Fibroblast of villous mesenchyme (primary cell): Measurements from ENCODE around the gene SH3RF3. TPM values are rescaled to one million over a fixed set of nuclear protein-coding genes. Genes with fewer than 3 reads are reported as not detected.
A peak's percentile ranks its signal among the peaks of the same experiment; 100 is the strongest.

Experiments used
- DNase-seq: peaks from one replicate; pipeline ENCODE4 v3.0.0-alpha.2; 2010; ENCODE audit warnings: low read depth
- H3K4me3 ChIP-seq: 2 replicates; pipeline ENCODE4 v1.5.1; 2011; ENCODE audit warnings: low read depth, mild to moderate bottlenecking, low read length
- total RNA-seq: library from RNA; depleted of rRNA; stranded (reverse); fragments of >200 nt; gene quantifications from 2 replicates; pipeline ENCODE4 v1.2.3, GENCODE V29; 2012
- TF ChIP-seq, protein P1 (sequence below): IDR thresholded peaks from 2 replicates; pipeline ENCODE4 v1.5.1; 2012; ENCODE audit warnings: low read depth, mild to moderate bottlenecking, low read length; ENCODE audit not compliant: insufficient read depth

The SH3RF3 gene
- total RNA-seq, 1 donor = 13.4 TPM

GRCh38 chr2:109322111-109322510, 193.1 kb downstream of the SH3RF3 start:
- TF ChIP-seq, protein P1, sequence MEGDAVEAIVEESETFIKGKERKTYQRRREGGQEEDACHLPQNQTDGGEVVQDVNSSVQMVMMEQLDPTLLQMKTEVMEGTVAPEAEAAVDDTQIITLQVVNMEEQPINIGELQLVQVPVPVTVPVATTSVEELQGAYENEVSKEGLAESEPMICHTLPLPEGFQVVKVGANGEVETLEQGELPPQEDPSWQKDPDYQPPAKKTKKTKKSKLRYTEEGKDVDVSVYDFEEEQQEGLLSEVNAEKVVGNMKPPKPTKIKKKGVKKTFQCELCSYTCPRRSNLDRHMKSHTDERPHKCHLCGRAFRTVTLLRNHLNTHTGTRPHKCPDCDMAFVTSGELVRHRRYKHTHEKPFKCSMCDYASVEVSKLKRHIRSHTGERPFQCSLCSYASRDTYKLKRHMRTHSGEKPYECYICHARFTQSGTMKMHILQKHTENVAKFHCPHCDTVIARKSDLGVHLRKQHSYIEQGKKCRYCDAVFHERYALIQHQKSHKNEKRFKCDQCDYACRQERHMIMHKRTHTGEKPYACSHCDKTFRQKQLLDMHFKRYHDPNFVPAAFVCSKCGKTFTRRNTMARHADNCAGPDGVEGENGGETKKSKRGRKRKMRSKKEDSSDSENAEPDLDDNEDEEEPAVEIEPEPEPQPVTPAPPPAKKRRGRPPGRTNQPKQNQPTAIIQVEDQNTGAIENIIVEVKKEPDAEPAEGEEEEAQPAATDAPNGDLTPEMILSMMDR = no peak
- peak overlapping the region; percentile 23 for H3K4me3 ChIP-seq
- DNase-seq = peak; percentile 100

- TF ChIP-seq, protein P1 = no peak
- DNase-seq = peak; percentile 64
- H3K4me3 ChIP-seq = no peak overlapping the region
Measured at GRCh38 chr2:109322641-109323040, 193.6 kb downstream of the SH3RF3 start.

DNA sequence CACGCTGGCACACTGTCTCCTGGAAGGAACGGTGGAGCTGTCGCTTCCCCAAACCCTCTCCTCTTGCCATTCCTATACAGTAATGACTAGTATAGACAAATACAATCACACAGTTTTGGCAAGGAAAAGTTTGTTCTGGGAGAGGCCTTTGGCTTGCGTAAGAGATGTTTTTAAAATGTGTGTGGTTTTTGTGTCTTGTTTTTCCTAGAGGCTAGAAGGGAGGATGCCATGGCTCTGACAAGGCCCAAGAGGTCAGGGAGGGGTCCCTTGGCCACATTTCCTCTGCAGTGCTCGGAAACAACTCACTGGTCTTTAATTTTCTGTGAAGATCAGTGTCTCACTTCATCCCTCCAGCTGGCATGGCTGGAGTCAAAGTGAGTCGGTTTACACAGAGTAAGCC, 195.9 kb downstream of the SH3RF3 start:
- TF ChIP-seq, protein P1 = no peak
- H3K4me3 ChIP-seq = no peak overlapping the region
- peak; percentile 99 for DNase-seq

DNA sequence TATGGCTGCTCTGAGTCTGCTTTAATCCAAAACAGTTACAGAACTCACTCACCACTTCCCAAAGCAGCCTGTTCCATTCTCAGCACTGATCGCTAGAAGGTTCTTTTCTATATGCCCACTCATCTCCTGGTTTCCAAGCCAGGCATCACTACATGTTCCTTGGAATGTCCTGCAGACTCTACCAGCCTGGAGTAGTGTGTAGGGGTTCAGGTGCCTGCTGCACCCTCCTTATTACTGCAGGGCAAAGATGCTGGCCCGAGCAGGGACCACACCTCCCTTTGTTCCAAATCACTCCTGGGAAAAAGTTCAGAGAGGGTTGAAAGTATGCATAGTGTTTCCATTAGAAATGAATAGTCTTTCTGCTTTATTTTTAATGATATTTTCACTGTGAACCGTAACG, 196.6 kb downstream of the SH3RF3 start:
- H3K4me3 ChIP-seq = no peak overlapping the region
- TF ChIP-seq, protein P1 = no peak
- DNase-seq = no peak

- TF ChIP-seq, protein P1 = no peak
- H3K4me3 ChIP-seq = no peak overlapping the region
- no peak for DNase-seq
Measured at GRCh38 chr2:109326306-109326705, 197.3 kb downstream of the SH3RF3 start.

DNA sequence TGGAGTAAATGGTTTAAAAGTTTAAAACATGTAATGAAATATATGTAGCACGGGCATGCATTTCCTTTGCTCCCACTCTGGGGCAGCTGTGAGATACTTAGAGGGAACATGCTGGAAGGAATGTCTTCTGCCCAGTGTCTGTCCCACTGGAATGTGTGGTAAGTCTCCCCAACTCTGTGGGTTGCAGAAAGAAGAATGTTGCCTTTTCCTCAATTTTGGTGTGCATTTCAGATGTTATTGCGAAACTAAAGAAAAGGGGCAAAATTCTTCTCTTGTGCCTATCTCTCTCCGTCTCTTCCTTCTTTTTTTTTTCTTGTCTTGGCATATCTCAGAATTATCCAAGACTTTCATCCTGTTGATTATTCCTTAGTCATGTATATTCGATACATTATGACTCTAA, 201.1 kb downstream of the SH3RF3 start:
- peak; percentile 83 for DNase-seq
- TF ChIP-seq, protein P1 = no peak
- H3K4me3 ChIP-seq = no peak overlapping the region

DNA sequence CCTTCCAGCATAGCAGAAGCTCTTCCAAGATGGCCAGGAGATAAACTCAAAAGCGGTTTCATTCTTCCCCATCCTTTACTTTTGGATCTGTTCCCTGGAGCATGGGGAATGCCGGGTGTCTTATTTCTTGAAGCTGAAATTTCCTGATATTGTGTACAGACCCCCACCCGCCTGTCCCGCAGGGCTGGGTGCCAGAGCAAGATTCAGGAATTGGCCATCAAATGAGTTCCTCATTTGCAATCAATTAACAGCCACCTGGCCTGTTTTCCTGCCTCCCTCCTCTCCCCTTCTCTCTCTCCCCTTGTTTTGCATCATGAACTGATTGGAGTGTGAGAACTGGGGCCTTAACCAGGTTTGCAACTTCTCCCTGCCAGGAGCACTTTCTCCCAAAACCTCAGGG, 202.1 kb downstream of the SH3RF3 start:
- TF ChIP-seq, protein P1 = no peak
- no peak for DNase-seq
- no peak overlapping the region for H3K4me3 ChIP-seq
